ENCODE measurements around the gene KPNA5. TPM values are rescaled to one million over a fixed set of nuclear protein-coding genes. Genes with fewer than 3 reads are reported as not detected.

The KPNA5 gene
- 1 to 10 TPM; 5.1 to 6.9 TPM for total RNA-seq

DNA sequence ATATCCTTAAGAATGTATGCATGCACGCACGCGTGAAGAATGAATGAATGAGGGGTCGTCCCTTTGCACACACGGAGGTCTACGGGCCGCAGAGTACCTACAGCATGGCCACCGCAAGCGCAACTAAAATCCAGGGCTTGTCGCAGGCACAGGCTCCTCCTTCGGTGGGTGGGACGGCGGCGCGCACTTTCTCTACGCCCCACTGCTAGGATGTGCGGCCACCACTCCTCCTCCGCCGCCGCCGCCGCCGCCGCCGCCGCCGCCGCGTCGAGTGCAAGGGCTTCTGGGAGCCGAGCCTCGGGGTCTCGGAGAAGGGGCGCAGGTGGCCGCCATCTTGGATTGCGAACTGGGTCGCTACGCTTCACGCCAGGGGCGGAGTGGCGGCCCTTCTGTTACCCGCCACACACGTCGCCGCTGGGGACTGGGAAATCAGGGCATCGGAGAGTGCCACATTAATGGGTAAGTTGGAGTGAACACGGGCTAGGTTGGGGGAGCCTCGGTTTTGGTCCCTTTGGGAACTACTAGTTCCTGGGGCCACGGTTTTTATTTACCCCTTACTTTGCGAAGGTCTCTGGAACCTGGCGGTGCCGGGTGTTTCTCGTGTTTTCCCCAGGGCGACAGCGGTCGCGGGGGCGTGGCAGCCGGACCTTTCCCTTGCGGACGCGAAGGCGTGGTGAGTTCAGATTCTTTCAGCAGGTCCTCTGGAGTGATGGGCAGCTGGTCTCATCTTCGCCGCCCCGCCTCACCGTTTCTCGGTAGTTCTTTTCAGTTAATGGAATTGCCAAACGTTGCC is at the start of gene KPNA5:
KPNA5 (plus strand) TSS at position 332 of the 793 bp plus-strand sequence; CDS start at position 456, 124 bp downstream.
- Histone ChIP-seq H3K36me3 (no peaks in the 10 kb centered on the region), H3K4me1 (peaks cover 0 to 21% of the 10 kb centered on the region in 2 donors), H3K27me3 (no peaks in the 10 kb centered on the region), H3K4me3 (peak within 1 kb of the TSS; percentile 70 to 78), H3K27ac (peak within 1 kb of the TSS; percentile 88 to 91), H3K9me3 (no peaks in the 10 kb centered on the region)
- DNase-seq (ENCODE audit: low spot score): peak; percentile 85
- TF ChIP-seq, protein P1, sequence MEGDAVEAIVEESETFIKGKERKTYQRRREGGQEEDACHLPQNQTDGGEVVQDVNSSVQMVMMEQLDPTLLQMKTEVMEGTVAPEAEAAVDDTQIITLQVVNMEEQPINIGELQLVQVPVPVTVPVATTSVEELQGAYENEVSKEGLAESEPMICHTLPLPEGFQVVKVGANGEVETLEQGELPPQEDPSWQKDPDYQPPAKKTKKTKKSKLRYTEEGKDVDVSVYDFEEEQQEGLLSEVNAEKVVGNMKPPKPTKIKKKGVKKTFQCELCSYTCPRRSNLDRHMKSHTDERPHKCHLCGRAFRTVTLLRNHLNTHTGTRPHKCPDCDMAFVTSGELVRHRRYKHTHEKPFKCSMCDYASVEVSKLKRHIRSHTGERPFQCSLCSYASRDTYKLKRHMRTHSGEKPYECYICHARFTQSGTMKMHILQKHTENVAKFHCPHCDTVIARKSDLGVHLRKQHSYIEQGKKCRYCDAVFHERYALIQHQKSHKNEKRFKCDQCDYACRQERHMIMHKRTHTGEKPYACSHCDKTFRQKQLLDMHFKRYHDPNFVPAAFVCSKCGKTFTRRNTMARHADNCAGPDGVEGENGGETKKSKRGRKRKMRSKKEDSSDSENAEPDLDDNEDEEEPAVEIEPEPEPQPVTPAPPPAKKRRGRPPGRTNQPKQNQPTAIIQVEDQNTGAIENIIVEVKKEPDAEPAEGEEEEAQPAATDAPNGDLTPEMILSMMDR (IDR thresholded peaks at IDR 0.05): no peak

DNA sequence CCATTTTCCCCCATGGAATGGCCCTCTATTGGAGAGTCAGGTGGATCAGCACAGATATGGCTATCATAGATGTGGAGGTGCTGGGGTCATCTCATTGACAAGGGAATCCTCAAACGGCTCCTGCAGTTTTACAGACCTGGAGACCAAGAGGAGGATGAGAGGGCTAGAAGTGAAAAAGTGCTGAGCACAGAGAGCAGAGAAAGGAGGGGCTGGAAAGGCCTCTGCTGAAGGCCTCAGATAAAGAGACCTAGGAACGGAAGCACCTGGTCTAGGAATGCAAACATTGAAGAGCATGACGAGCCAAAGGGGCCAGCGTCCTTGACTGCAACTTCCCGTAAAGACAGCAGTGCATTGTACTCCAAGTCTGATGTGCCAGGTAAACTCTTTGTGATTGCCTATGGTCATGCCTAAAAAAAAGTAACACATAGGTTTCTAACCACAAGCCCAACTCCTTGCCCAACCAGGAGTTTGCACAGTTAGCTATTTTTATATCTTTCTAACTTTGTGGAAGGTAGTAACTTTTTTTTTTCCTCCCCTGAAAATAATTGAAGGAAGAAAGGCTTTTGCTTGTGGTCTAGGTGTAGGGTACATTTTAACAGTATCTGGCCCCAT is 49.5 kb upstream of the KPNA5 start:
- Histone ChIP-seq H3K27me3 (no peaks in the 10 kb centered on the region), H3K4me3 (no peak overlapping the region), H3K36me3 (peaks cover 10% of the 10 kb centered on the region), H3K4me1 (no peaks in the 10 kb centered on the region), H3K27ac (no peak overlapping the region), H3K9me3 (no peaks in the 10 kb centered on the region)
- DNase-seq (ENCODE audit: low spot score): no peak
- TF ChIP-seq, protein P1 (IDR thresholded peaks at IDR 0.05): no peak

DNA sequence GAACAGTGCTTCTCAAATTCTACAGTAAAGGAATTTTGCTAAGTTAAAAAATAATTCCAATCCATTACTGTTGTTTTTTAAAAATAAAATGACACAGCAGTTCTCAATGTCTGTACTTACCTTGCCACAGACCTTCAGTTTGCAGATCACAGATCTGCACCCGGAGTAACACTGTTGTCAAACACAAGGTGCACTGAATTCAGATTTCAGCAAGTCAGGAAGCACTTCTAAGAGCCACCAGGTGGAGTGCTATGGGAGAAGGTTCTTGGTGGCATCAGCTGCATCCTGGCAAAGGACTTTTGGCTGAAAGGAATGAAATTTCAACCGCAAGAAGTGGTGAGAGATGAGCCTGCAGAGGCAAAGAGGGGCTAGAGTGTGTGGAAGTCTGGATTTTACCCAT is 47.3 kb upstream of the KPNA5 start:
- no peaks in the 10 kb centered on the region for H3K4me1 ChIP-seq

DNA sequence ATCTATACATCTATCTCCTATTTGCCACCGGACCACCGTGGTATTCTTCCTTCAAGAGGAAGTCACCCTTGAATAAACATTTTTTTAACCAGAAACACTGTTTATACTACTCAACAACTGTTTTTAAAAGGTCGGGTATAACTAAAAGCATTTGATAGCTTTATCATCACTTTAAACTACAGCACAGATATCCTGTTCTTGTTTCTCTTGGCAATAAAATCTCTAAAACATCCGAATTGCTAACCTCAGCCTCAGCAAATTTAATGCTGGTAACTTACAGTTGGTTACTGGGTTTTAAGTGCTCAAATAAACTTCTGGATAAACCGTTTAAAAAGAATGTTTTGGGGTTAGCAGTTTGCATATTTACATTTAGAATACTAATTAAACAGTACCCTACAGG is 32.9 kb upstream of the KPNA5 start:
- Histone ChIP-seq H3K36me3 (peaks cover 16% of the 10 kb centered on the region), H3K4me1 (no peaks in the 10 kb centered on the region), H3K4me3 (no peak overlapping the region), H3K27me3 (no peaks in the 10 kb centered on the region), H3K9me3 (no peaks in the 10 kb centered on the region), H3K27ac (no peak overlapping the region)
- DNase-seq (ENCODE audit: low spot score): no peak
- TF ChIP-seq, protein P1 (IDR thresholded peaks at IDR 0.05): no peak

More for the DNA sequence above, 47.3 kb upstream of the KPNA5 start:
- TF ChIP-seq, protein P1 (IDR thresholded peaks at IDR 0.05): no peak
- DNase-seq (ENCODE audit: low spot score): no peak
- H3K4me3 ChIP-seq: no peak overlapping the region
- H3K36me3 ChIP-seq: peaks cover 10% of the 10 kb centered on the region
- no peak overlapping the region for H3K27ac ChIP-seq
- no peaks in the 10 kb centered on the region for H3K27me3 ChIP-seq
- no peaks in the 10 kb centered on the region for H3K9me3 ChIP-seq

DNA sequence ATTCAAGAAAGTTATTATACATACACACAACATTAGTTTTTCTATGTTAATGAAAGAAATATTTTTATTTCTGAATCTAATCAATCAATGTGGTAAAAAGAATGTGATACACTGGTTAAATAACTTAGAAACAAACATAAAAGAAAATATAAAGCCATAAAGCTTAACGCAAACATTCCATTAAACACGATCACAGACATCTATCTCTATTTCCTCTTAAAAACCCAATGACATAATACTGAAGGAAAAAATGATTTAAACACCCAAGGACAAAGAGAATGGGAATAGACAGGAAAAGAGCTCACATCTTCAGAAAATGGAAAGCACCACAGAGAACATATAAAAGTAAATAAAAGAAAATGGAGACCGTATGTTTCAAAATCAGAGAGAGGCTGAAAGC is 31.9 kb upstream of the KPNA5 start:
- TF ChIP-seq, protein P1 (IDR thresholded peaks at IDR 0.05): no peak
- H3K27me3 ChIP-seq: no peaks in the 10 kb centered on the region
- DNase-seq (ENCODE audit: low spot score): no peak
- H3K27ac ChIP-seq: no peak overlapping the region
- no peaks in the 10 kb centered on the region for H3K9me3 ChIP-seq
- peaks cover 16% of the 10 kb centered on the region for H3K36me3 ChIP-seq
- no peak overlapping the region for H3K4me3 ChIP-seq
- H3K4me1 ChIP-seq: no peaks in the 10 kb centered on the region
